Smooth muscle cell (in vitro differentiated cells): Measurements from ENCODE around the gene STAP2. TPM values are rescaled to one million over a fixed set of nuclear protein-coding genes. Genes with fewer than 3 reads are reported as not detected.

Experiments
- DNase-seq: peaks from one replicate; lab custom pipeline; 2025; ENCODE audit not compliant: unreplicated experiment; lab: John Stamatoyannopoulos, UW
- H2AFZ ChIP-seq: fragments of 200-600 bp; sonication (generic); 2 replicates; pipeline ENCODE4 v1.6.0; 2016; ENCODE audit warnings: antibody characterized with exemption, low read depth, mild to moderate bottlenecking
- H3F3A ChIP-seq: fragments of 200-600 bp; sonication (generic); 2 replicates; pipeline ENCODE4 v1.6.0; 2017; ENCODE audit warnings: antibody characterized with exemption, low read depth
- H3K27ac ChIP-seq: fragments of 200-600 bp; sonication (generic); 2 replicates; pipeline ENCODE4 v1.5.1; 2016; ENCODE audit warnings: low read depth, mild to moderate bottlenecking
- H3K27me3 ChIP-seq: fragments of 200-600 bp; sonication (generic); 2 replicates; pipeline ENCODE4 v1.6.1; 2016; ENCODE audit warnings: low read depth, mild to moderate bottlenecking
- H3K36me3 ChIP-seq: fragments of 200-600 bp; sonication (generic); 2 replicates; pipeline ENCODE4 v1.5.1; 2016; ENCODE audit warnings: low read depth
- H3K4me1 ChIP-seq: fragments of 200-600 bp; sonication (generic); 2 replicates; pipeline ENCODE4 v1.5.1; 2016; ENCODE audit warnings: low read depth
- H3K4me2 ChIP-seq: fragments of 200-600 bp; sonication (generic); 2 replicates; pipeline ENCODE4 v1.6.0; 2016; ENCODE audit warnings: mild to moderate bottlenecking
- H3K4me3 ChIP-seq: fragments of 200-600 bp; sonication (generic); 2 replicates; pipeline ENCODE4 v1.5.1; 2016; ENCODE audit warnings: mild to moderate bottlenecking
- H3K79me2 ChIP-seq: fragments of 200-600 bp; sonication (generic); 2 replicates; pipeline ENCODE4 v1.6.0; 2016; ENCODE audit warnings: low read depth, mild to moderate bottlenecking
- H3K9ac ChIP-seq: fragments of 200-600 bp; sonication (generic); 2 replicates; pipeline ENCODE4 v1.6.0; 2016; ENCODE audit warnings: low read depth
- H3K9me3 ChIP-seq: fragments of 200-600 bp; sonication (generic); replicated peaks from 2 replicates; pipeline ENCODE4 v1.5.1; 2016; ENCODE audit warnings: low read depth
- H4K20me1 ChIP-seq: fragments of 200-600 bp; sonication (generic); 2 replicates; pipeline ENCODE4 v1.6.0; 2016; ENCODE audit warnings: low read depth
- CTCF ChIP-seq: fragments of 200-600 bp; sonication (generic); IDR thresholded peaks from 2 replicates; pipeline ENCODE4 v1.5.1; 2017; ENCODE audit warnings: borderline replicate concordance, mild to moderate bottlenecking, antibody characterized with exemption; ENCODE audit not compliant: insufficient read depth, poor library complexity, severe bottlenecking
- WGBS: methylation state at CpG from one replicate; pipeline ENCODE4 v1.1.7; 2016; ENCODE audit warnings: low lambda C conversion rate; 5-methylcytosine and 5-hydroxymethylcytosine counted together
- polyA plus RNA-seq: library from polyadenylated mRNA; unstranded; fragments of >200 nt; fragmentation: Nextera tagmentation; extraction: Ambion mirVana; gene quantifications from 2 replicates; pipeline ENCODE4 v1.2.1, GENCODE V29; 2016
- total RNA-seq: library from RNA; depleted of rRNA; stranded (reverse); fragments of >200 nt; gene quantifications from 2 replicates; pipeline ENCODE4 v1.2.3, GENCODE V29; 2014

Gene STAP2
- total and polyA plus RNA-seq, 2 experiments from 2014 or later = 8.3 to 10.7 TPM

GRCh38 chr19:4359627-4360000, 21.0 kb upstream of the STAP2 start:
- Histone ChIP-seq H3K27me3 (no peaks in the 10 kb centered on the region), H2AFZ (no peak overlapping the region), H3K27ac (no peak overlapping the region), H3K4me3 (no peak overlapping the region), H3K9me3 (no peaks in the 10 kb centered on the region), H3K4me1 (no peaks in the 10 kb centered on the region), H3K4me2 (no peak overlapping the region), H3F3A (peaks cover 2% of the 10 kb centered on the region), H3K9ac (no peak overlapping the region), H3K79me2 (no peaks in the 10 kb centered on the region), H3K36me3 (no peaks in the 10 kb centered on the region), H4K20me1 (peaks cover 29% of the 10 kb centered on the region)
- no peak for DNase-seq
- 93% methylated on average over 13 of the region's 13 CpGs for WGBS
- TF ChIP-seq CTCF = no peak

GRCh38 chr19:4358709-4359626, 20.3 kb upstream of the STAP2 start:
- Histone ChIP-seq H3K4me1 (no peaks in the 10 kb centered on the region), H4K20me1 (peaks cover 26% of the 10 kb centered on the region), H3K79me2 (no peaks in the 10 kb centered on the region), H3K9me3 (no peaks in the 10 kb centered on the region), H2AFZ (no peak overlapping the region), H3K27me3 (no peaks in the 10 kb centered on the region), H3K9ac (no peak overlapping the region), H3K4me2 (no peak overlapping the region), H3F3A (peaks cover 2% of the 10 kb centered on the region), H3K36me3 (no peaks in the 10 kb centered on the region), H3K4me3 (no peak overlapping the region), H3K27ac (no peak overlapping the region)
- WGBS = 95% methylated on average over 25 of the region's 25 CpGs
- no peak for DNase-seq
- no peak for TF ChIP-seq CTCF

GRCh38 chr19:4357921-4358326, 19.3 kb upstream of the STAP2 start:
- Histone ChIP-seq H3K9me3 (no peaks in the 10 kb centered on the region), H3K27ac (no peak overlapping the region), H3K4me1 (no peaks in the 10 kb centered on the region), H2AFZ (no peak overlapping the region), H3K9ac (no peak overlapping the region), H3K79me2 (no peaks in the 10 kb centered on the region), H3K36me3 (no peaks in the 10 kb centered on the region), H4K20me1 (peaks cover 17% of the 10 kb centered on the region), H3K4me2 (no peak overlapping the region), H3F3A (peaks cover 2% of the 10 kb centered on the region), H3K27me3 (no peaks in the 10 kb centered on the region), H3K4me3 (no peak overlapping the region)
- no peak for TF ChIP-seq CTCF
- WGBS = over 99% methylated on average over 15 of the region's 16 CpGs
- no peak for DNase-seq
